GM23338 (cell line): Measurements from ENCODE around the gene PRMT9.

Source experiments
- CREB1 ChIP-seq: fragments of 250-450 bp; sonication (Bioruptor Pico); IDR thresholded peaks from 2 replicates; pipeline ENCODE4 v1.5.0; 2020; ENCODE audit warnings: low read depth, mild to moderate bottlenecking, moderate library complexity
- ETS1 ChIP-seq: IDR thresholded peaks from 2 replicates; pipeline ENCODE4 v1.6.1; 2016; ENCODE audit warnings: antibody characterized with exemption
- EZH2 ChIP-seq: fragments of 200-600 bp; sonication (generic); IDR thresholded peaks from one replicate; pipeline ENCODE4 v1.8.0; 2017; ENCODE audit warnings: antibody characterized with exemption, mild to moderate bottlenecking, low read depth; ENCODE audit not compliant: unreplicated experiment
- EZH2phosphoT487 ChIP-seq: fragments of 200-600 bp; sonication (generic); IDR thresholded peaks from one replicate; pipeline ENCODE4 v1.8.1; 2018; ENCODE audit warnings: antibody characterized with exemption; ENCODE audit not compliant: unreplicated experiment
- JUNB ChIP-seq: IDR thresholded peaks from one replicate; pipeline ENCODE4 v1.6.1; 2016; ENCODE audit warnings: antibody characterized with exemption; ENCODE audit not compliant: unreplicated experiment
- NANOG ChIP-seq: IDR thresholded peaks from 2 replicates; pipeline ENCODE4 v1.6.1; 2016; ENCODE audit warnings: antibody characterized with exemption, borderline replicate concordance
- POLR2AphosphoS5 ChIP-seq: IDR thresholded peaks from 2 replicates; pipeline ENCODE4 v1.6.1; 2016; ENCODE audit warnings: antibody characterized with exemption, low read depth
- REST ChIP-seq: IDR thresholded peaks from one replicate; pipeline ENCODE4 v1.6.1; 2018; ENCODE audit warnings: antibody characterized with exemption; ENCODE audit not compliant: unreplicated experiment
- STAT1 ChIP-seq: IDR thresholded peaks from one replicate; pipeline ENCODE4 v1.6.1; 2016; ENCODE audit warnings: antibody characterized with exemption; ENCODE audit not compliant: unreplicated experiment
- ZNF114 ChIP-seq: fragments of 250-450 bp; sonication (Bioruptor Pico); IDR thresholded peaks from 2 replicates; pipeline ENCODE4 v1.5.0; 2020; ENCODE audit warnings: mild to moderate bottlenecking, moderate library complexity
- ZNF331 ChIP-seq: fragments of 250-450 bp; sonication (Bioruptor Pico); IDR thresholded peaks from 2 replicates; pipeline ENCODE4 v1.5.0; 2020; ENCODE audit warnings: low read depth, mild to moderate bottlenecking, moderate library complexity
- ZNF462 ChIP-seq: fragments of 250-450 bp; sonication (Bioruptor Pico); IDR thresholded peaks from 2 replicates; pipeline ENCODE4 v1.5.0; 2020; ENCODE audit warnings: mild to moderate bottlenecking, moderate library complexity
- TF ChIP-seq, protein P1 (sequence below), 2 experiments: fragments of 200-600 bp in 1 of 2; sonication (generic) in 1 of 2; conservative IDR thresholded peaks; 2 replicates each; pipeline versions ENCODE4 v1.5.1 to v1.6.1; 2016 to 2017; ENCODE audit warnings: antibody characterized with exemption in 2 of 2, low read depth in 2 of 2, mild to moderate bottlenecking in 2 of 2, moderate library complexity in 1 of 2

GRCh38 chr4:147633113-147633512 lies 50.9 kb downstream of the PRMT9 start:
- TF ChIP-seq POLR2AphosphoS5 (no peak), REST (no peak), ZNF331 (CRISPR knock-in tag) (no peak), EZH2 (no peak), EZH2phosphoT487 (no peak), NANOG (no peak), JUNB (no peak), ZNF114 (CRISPR knock-in tag) (no peak), ETS1 (no peak), STAT1 (no peak), CREB1 (CRISPR knock-in tag) (no peak), ZNF462 (no peak)
- TF ChIP-seq, protein P1, sequence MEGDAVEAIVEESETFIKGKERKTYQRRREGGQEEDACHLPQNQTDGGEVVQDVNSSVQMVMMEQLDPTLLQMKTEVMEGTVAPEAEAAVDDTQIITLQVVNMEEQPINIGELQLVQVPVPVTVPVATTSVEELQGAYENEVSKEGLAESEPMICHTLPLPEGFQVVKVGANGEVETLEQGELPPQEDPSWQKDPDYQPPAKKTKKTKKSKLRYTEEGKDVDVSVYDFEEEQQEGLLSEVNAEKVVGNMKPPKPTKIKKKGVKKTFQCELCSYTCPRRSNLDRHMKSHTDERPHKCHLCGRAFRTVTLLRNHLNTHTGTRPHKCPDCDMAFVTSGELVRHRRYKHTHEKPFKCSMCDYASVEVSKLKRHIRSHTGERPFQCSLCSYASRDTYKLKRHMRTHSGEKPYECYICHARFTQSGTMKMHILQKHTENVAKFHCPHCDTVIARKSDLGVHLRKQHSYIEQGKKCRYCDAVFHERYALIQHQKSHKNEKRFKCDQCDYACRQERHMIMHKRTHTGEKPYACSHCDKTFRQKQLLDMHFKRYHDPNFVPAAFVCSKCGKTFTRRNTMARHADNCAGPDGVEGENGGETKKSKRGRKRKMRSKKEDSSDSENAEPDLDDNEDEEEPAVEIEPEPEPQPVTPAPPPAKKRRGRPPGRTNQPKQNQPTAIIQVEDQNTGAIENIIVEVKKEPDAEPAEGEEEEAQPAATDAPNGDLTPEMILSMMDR (conservative IDR thresholded peaks at IDR 0.05; ENCODE audit: low read depth in 2 of 2), result no peak
